ENCODE results near the gene CDC27.

The CDC27 gene

DNA sequence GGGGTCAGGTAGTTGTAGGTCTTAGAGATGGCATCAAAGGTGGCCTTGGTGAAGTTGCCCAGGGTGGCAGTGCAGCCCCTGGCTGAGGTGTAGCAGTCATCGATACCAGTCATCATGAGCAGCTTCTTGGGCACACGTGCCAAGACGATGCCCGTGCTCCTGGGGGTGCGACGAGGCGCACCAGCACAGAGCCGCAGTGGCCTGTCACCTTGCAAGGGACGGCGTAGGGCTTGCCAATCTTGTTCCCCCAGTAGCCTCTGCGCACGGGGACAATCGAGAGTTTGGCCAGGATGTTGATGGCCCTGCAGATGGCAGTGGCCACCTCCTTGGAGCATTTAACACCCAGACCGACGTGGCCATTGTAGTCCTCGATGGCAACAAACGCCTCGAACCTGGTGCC, 29.8 kb downstream of the CDC27 start:
- TF ChIP-seq RAD21 (IDR thresholded peaks at IDR 0.05; ENCODE audit: low read depth): no peak
- no peak for TF ChIP-seq NFIC (IDR thresholded peaks at IDR 0.05)
- TF ChIP-seq TCF12 (IDR thresholded peaks at IDR 0.05; ENCODE audit: low read depth): no peak
- TF ChIP-seq EP300 (IDR thresholded peaks at IDR 0.05; ENCODE audit: borderline replicate concordance): no peak
- TF ChIP-seq EGR1 (IDR thresholded peaks at IDR 0.05): no peak
- no peak for TF ChIP-seq CEBPB (IDR thresholded peaks at IDR 0.05)
- TF ChIP-seq ZBTB7A (IDR thresholded peaks at IDR 0.05; ENCODE audit: low read depth): no peak
- no peak for TF ChIP-seq FOXM1 (IDR thresholded peaks at IDR 0.05; ENCODE audit: borderline replicate concordance, low read depth)
- TF ChIP-seq TAF1 (IDR thresholded peaks at IDR 0.05; ENCODE audit: low read depth): no peak
- TF ChIP-seq, protein P1, sequence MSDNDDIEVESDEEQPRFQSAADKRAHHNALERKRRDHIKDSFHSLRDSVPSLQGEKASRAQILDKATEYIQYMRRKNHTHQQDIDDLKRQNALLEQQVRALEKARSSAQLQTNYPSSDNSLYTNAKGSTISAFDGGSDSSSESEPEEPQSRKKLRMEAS (IDR thresholded peaks at IDR 0.05): no peak
- TF ChIP-seq YY1 (IDR thresholded peaks at IDR 0.05; ENCODE audit: low read depth): no peak
- TF ChIP-seq, protein P2, sequence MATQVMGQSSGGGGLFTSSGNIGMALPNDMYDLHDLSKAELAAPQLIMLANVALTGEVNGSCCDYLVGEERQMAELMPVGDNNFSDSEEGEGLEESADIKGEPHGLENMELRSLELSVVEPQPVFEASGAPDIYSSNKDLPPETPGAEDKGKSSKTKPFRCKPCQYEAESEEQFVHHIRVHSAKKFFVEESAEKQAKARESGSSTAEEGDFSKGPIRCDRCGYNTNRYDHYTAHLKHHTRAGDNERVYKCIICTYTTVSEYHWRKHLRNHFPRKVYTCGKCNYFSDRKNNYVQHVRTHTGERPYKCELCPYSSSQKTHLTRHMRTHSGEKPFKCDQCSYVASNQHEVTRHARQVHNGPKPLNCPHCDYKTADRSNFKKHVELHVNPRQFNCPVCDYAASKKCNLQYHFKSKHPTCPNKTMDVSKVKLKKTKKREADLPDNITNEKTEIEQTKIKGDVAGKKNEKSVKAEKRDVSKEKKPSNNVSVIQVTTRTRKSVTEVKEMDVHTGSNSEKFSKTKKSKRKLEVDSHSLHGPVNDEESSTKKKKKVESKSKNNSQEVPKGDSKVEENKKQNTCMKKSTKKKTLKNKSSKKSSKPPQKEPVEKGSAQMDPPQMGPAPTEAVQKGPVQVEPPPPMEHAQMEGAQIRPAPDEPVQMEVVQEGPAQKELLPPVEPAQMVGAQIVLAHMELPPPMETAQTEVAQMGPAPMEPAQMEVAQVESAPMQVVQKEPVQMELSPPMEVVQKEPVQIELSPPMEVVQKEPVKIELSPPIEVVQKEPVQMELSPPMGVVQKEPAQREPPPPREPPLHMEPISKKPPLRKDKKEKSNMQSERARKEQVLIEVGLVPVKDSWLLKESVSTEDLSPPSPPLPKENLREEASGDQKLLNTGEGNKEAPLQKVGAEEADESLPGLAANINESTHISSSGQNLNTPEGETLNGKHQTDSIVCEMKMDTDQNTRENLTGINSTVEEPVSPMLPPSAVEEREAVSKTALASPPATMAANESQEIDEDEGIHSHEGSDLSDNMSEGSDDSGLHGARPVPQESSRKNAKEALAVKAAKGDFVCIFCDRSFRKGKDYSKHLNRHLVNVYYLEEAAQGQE (IDR thresholded peaks at IDR 0.05; ENCODE audit: low read depth): no peak

DNA sequence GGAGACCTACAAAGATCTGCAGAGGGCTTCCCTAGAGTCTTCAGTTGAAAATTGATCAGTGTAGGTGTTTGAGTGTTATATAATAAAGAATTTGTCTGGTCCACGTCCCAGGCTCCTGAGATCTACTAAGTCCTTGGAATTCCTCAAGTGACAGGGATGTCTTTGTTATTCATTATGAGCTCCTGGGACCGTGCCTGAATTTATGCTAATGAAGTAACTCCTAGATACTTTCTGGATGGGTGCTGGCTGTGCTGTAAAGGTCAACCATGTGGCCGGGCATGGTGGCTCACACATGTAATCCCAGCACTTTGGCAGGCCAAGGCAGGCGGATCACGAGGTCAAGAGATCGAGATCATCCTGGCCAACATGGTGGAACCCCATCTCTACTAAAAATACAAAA, 43.7 kb downstream of the CDC27 start:
- TF ChIP-seq TEAD4 (IDR thresholded peaks at IDR 0.05) (no peak), EP300 (IDR thresholded peaks at IDR 0.05; ENCODE audit: borderline replicate concordance) (no peak), CEBPB (IDR thresholded peaks at IDR 0.05) (no peak), NFIC (IDR thresholded peaks at IDR 0.05) (no peak), YY1 (IDR thresholded peaks at IDR 0.05; ENCODE audit: low read depth) (no peak), RAD21 (IDR thresholded peaks at IDR 0.05; ENCODE audit: low read depth) (no peak), TAF1 (IDR thresholded peaks at IDR 0.05; ENCODE audit: low read depth) (no peak), EGR1 (IDR thresholded peaks at IDR 0.05) (no peak), ZBTB7A (IDR thresholded peaks at IDR 0.05; ENCODE audit: low read depth) (no peak)
- TF ChIP-seq, protein P1 (IDR thresholded peaks at IDR 0.05): no peak

DNA sequence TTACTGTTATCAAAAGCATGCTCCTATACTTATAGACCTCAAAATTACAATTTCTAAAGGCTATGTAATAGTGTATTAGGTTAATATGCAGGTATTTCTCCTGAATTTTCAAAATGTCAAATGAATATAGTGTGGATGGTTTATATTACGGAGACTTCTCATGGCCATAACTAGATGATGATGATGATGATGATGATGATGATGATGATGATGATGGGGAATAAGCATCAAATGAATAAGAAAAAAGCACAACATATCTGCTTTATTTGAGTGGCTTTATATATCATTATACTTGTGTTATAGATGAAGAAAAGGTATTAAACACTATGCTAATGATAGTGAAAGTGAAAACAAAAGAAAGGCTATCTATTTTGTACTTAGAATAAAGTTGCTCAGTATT, 53.9 kb downstream of the CDC27 start:
- no peak for TF ChIP-seq ZBTB7A (IDR thresholded peaks at IDR 0.05; ENCODE audit: low read depth)
- no peak for TF ChIP-seq CREB1 (IDR thresholded peaks at IDR 0.05; ENCODE audit: low read depth)
- no peak for TF ChIP-seq TCF12 (IDR thresholded peaks at IDR 0.05; ENCODE audit: low read depth)
- no peak for TF ChIP-seq CEBPB (IDR thresholded peaks at IDR 0.05)

DNA sequence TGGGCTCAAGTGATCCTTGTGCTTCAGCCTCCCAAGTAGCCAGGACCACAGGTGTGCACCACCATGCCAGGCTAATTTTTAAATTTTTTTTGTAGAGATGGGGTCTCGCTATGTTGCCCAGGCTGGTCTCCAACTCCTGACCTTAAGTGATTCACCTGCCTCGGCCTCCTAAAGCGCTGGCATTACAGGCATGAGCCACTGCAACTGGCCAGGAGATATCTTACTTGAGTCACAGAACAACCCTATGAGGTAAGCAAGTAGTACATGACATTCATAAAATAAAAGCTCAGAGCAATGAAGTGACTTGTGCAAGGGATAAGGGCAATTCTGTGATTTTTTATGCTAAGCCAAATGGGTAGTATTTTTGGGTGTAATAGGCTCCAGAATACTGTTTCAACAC, 57.3 kb downstream of the CDC27 start:
- TF ChIP-seq, protein P3, sequence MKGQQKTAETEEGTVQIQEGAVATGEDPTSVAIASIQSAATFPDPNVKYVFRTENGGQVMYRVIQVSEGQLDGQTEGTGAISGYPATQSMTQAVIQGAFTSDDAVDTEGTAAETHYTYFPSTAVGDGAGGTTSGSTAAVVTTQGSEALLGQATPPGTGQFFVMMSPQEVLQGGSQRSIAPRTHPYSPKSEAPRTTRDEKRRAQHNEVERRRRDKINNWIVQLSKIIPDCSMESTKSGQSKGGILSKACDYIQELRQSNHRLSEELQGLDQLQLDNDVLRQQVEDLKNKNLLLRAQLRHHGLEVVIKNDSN (IDR thresholded peaks at IDR 0.05): no peak
- TF ChIP-seq YY1 (IDR thresholded peaks at IDR 0.05; ENCODE audit: low read depth) (no peak), ZBTB7A (IDR thresholded peaks at IDR 0.05; ENCODE audit: low read depth) (no peak), CEBPB (IDR thresholded peaks at IDR 0.05) (no peak)

DNA sequence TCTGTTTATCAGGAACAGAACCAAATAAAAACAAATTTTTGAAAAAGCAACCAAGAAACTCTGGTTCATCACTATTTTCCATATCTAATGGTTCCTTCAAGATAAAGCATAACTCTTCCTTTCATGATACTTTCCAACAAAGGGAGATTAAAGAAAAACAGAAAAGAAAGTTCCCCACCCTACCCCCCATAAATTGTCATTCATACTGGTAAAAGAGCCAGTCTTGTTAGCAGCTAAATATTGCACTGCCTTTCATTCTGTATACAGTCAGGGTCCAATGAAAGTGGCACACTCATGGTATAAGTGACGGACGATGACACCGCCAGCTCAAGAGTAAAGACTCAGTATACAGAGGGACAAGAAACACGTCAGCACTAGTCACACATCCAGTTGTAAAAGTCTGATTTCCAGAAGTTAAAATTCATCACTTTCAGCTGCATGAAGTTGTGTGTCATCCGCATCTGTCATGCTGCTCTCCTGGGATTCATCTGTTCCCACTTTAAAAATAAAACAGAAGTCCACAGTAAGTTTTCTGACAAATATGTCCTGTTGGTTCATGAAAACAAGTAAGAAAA, 68.5 kb downstream of the CDC27 start:
- TF ChIP-seq CEBPB (IDR thresholded peaks at IDR 0.05) (no peak), RAD21 (IDR thresholded peaks at IDR 0.05; ENCODE audit: low read depth) (no peak)

DNA sequence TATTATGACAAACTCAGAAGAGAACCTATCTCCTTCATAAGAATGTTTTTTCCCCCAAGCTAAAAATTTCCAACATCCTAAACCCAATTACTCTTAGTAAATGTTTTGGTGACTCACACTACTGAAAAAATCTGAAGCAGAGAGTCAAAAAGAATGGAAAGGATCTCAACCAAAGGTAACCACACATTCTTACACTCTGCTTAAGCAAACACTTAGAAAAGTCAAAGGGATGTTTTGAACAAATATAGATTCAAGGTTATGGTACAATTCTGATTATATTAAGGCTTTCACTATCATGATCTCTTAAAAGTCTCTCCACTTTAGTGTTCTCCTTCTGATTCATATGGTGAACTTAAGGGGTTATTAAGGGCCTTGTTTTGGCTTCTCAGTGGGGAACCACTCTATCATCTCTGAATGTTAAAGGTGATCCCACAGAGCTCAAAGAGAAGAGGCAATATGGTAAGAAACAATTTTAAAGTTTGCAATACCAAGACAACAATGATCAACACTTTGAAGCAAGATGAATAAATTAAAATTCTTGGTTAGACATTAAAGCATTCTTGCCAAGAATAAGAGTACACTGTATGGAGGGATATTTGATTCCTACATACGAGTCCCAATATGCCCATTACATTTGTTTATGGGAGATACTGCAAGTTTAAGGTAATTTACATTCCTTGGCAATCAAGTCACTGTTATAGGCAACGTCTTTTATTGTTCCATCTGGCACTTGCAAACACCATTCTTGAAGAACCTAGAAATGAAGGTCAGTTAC, 69.2 kb downstream of the CDC27 start:
- TF ChIP-seq, protein P3 (IDR thresholded peaks at IDR 0.05): no peak

DNA sequence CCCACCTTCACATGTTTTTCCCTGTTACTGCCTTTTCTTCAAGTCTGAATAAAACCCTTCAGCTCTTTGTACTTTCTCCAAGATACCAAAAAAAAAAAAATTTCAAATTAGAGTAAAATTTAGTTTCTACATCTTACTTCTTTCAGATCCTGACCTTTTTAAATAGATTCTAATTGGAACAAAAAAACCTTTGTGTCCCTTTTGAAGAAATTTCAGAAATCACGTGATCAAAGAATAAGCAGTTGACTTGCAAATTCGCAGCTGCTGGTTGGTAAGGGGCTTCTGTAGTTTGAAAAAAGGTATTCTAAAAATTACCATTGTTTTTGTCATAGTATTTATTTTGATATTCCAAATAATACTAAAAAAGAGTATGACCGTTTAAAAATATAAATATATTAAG, 71.7 kb downstream of the CDC27 start:
- no peak for TF ChIP-seq TEAD4 (IDR thresholded peaks at IDR 0.05)
- TF ChIP-seq YY1 (IDR thresholded peaks at IDR 0.05; ENCODE audit: low read depth): no peak
- TF ChIP-seq EGR1 (IDR thresholded peaks at IDR 0.05): no peak
- TF ChIP-seq, protein P1 (IDR thresholded peaks at IDR 0.05): no peak
- TF ChIP-seq CEBPB (IDR thresholded peaks at IDR 0.05): no peak
- TF ChIP-seq TCF12 (IDR thresholded peaks at IDR 0.05; ENCODE audit: low read depth): no peak
- TF ChIP-seq RAD21 (IDR thresholded peaks at IDR 0.05; ENCODE audit: low read depth): no peak
- TF ChIP-seq, protein P3 (IDR thresholded peaks at IDR 0.05): no peak
- TF ChIP-seq EP300 (IDR thresholded peaks at IDR 0.05; ENCODE audit: borderline replicate concordance): no peak
- no peak for TF ChIP-seq FOXM1 (IDR thresholded peaks at IDR 0.05; ENCODE audit: borderline replicate concordance, low read depth)
- TF ChIP-seq CREB1 (IDR thresholded peaks at IDR 0.05; ENCODE audit: low read depth): no peak
- TF ChIP-seq, protein P2 (IDR thresholded peaks at IDR 0.05; ENCODE audit: low read depth): no peak

All from Ishikawa (cell line).